OCI-M2 (cell line): ENCODE measurements around the gene WDR41.

Experiments used
- DNase-seq: peaks from one replicate; lab custom pipeline; 2025; ENCODE audit not compliant: unreplicated experiment; lab: John Stamatoyannopoulos, UW

Gene WDR41

DNA sequence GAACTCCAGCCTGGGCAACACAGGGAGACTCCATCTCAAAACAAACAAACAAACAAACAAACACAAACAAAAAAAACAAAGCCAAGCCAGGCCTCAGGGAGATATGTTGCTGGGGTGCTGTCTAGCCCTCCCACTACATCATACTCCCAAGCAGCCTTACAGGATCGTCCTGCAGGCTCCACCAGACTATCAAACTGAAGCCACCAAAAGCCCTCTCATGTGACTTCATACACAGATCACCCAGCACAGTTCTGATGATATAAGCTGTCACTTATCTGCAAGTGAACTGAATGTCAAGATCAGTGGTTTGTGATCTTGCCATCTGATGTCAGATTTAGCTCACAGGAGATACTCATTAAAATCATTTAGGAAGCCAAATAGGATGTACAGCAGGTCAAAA lies 43.3 kb downstream of the WDR41 start:
- no peak for DNase-seq

DNA sequence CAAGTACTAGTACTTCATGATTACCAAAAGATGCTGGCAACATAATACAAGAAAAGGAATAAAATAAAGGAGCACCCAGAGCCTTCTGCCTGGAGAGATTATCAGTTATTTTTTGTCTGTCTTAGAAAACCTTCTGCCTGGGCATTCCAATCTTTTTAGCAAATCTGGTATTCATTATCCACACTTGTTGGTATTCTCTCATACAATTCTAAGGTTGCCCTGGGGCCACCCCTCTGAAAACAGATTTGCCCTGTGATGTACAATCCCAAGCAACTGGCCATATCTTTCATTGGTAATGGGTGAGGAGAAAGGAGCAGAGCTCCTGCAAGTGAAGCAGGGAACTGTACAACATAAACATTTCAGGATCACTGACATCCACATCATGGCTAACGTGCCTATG lies 47.8 kb downstream of the WDR41 start:
- DNase-seq, result no peak

DNA sequence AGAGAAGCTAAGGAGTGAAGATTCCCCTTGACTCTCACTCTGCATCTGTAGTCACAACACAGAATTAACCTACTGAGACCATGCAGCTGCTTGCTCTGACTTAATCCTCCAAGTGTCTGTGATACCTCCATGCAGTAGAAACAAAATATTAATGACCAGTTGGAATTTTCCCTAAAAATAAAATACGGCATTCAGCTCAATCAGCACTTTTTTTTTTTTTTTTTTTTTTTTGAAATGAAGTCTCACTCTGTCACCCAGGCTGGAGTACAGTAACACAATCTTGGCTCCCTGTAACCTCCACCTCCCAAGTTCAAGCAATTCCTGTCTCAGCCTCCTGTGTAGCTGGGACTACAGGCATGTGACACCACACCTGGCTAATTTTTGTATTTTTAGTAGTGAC lies 48.4 kb downstream of the WDR41 start:
- DNase-seq, result no peak

DNA sequence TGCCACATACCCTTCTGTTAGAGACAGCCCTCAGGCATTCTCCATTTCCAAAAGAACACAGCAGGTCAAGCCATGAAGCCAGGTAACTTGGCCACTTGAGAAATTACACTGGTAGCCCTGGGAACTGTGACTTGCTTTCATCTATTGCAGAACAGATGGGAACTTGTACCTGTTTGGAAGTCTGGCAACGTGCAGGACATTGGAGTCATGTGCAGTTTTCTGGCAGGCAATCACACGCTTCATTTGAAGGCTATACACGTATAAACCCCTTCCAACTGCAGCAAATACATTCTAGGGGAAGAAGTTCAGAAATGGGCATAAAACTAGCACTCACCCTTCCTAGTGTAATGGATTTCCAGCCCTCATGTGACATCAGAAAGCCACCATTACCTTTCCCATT lies 54.0 kb downstream of the WDR41 start:
- no peak for DNase-seq

DNA sequence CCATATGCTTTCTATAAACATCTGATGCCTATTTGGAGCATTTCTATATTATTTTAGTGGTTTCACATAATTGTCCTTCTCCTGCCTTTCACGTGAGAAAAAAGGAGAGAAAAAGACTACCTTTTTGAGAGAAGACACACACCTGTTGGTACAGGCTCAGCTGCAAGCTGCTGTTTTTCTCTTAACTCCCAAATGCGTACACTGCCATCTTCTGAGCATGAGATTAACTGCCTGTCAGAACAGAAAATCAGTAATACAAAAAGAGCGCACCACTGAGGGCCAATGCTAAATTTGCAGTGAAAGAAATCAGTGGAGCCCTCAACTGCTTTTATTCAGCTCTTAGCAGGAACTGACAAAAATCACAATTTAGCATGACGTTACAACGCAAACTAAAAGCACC lies 54.9 kb downstream of the WDR41 start:
- DNase-seq, result no peak

DNA sequence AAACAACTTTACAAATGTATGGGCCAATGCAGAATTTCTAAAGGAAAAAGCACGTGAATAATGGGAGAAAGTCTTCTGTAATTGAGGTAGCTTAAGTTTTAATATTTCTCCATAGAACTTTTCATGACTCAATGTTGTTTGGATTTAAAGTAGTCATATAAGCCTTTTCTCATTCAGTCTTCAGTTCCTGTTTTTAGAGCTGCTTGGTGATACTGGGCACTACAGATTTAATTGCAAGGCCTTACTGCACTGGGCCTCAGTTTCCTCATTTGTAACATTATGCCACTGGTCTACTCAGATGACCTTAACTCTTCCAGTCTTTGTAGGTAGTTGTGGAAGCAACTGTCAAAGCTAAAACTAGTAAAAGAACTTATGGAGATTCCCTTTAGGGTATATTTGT lies 60.4 kb downstream of the WDR41 start:
- DNase-seq, result no peak

DNA sequence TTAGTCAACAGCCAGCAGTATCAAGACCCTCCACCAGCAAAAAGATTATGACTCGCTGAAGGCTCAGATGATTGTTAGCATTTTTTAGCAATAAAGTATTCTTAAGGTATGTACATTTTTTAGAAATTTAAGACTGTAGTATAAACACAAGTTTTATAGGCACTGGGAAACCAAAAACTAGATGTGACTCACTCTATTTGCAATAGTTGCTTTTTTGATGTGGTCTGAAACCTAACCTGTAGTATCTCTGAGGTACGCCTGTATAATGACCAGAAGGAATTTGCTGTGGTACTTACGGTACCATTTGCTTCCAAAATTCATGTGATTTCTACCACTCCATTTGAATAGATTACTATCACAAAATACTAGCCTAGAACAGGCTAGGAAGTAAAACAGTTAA lies 60.8 kb downstream of the WDR41 start:
- DNase-seq, result no peak

DNA sequence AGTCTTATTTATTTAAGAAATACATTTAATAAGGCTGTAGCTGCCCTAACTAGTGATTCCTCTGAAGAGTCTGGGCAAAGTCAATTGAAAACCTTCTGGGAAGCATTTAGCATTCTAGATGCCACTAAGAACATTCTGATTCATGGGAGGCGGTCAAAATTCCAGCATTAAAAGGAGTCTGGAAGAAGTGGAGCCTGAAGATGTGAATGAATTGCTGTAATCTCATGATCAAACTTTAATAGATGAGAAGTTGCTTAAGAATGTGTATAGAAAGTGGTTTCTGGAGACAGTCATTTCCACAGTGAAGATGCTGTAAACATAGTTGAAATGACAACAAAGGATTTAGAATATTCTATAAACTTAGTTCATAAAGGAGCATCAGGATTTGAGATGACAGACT lies 61.4 kb downstream of the WDR41 start:
- DNase-seq, result no peak

DNA sequence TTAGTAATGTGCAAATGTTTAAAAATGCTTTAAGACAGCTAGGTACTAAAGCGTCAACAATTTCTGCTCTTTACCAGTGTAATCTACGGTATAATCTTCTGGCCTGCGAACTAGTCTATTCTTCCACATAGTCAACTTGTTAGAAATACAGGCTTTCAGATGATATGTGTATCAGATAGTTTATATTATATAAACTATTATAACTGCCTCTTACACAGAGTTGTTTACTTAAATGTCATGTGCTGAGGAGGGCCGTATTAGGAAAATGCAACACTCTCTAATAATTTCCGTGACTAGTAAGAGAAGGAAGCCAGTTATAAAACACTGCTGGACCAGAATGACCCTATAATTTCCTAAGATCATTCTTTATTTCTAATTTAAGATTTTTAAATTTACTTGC lies 63.6 kb downstream of the WDR41 start:
- DNase-seq, result no peak

DNA sequence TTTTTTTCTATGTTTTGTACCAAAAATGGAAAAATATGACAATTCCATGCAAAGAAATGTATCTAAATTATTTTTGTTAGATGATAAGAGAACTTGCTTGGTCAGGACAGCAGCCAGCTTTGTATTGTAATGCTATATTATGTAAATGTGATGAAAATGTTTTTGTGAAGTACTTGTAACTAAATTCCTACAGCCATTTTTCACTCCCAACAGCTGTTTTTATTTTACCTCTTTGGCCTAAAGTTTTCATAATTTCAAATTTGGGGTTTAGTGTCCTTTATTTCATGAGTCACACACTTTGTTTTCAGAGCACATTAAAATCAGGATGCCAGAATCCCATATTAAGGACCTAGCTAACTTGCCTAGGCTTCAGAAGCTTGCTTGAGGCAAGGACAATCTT lies 64.1 kb downstream of the WDR41 start:
- no peak for DNase-seq

DNA sequence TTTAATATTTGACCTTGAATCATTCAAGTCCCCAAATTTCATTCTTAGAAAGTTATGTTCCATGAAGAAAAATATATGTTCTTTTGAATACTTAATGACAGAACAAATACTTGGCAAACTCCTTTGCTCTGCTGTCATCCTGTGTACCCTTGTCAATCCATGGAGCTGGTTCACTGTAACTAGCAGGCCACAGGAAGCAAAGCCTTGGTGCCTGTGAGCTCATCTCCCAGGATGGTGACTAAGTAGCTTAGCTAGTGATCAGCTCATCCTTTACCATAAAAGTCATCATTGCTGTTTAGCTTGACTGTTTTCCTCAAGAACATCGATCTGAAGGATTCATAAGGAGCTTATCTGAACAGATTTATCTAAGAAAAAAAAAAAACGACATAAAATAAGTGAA lies 65.4 kb downstream of the WDR41 start:
- no peak for DNase-seq

DNA sequence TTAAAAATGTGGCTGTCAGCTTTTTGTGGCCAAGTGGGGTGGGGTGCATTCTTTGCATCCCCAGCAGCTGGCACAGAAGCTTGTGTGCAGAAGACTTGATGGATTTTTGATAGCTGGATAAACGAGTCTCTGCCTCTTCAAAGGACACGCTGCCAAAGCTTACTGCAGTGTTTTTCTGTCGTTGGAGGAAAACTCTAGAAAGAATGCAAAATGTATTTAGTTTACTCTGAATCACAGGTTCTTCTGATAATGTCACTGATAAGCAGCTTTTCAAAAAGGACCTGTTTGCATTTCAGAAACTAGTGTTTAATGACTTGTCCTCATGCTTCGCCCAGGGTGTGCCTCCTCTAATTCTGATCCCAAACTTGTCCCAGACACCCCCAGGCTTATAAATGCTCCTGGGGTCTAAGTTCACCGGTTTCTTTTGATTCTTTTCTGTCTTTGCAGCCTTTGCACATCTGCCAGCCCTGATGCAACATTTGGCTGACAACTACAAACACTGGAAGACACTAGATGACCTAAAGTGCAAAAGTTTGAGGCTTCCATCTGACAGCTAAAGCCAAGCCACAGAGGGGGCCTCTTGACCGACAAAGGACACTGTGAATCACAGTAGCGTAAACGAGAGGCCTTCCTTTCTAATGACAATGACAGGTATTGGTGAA lies 66.0 kb downstream of the WDR41 start:
- no peak for DNase-seq

DNA sequence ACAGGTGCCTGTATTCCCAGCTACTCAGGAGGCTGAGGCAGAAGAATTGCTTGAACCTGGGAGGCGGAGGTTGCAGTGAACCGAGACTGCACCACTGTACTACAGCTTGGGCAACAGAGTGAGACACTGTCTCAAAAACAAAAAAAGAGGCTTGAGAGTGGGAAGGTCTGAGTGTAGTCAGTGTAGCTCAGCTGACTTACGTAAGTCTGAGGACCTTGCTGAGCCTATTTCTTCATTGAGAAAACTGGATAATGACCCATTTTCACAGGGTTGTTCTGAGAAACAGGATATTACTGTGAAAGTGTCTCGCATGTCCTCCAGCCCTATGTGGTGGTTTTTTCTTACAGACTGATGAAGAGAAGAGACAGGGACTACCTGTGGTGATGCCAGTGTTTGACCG lies 66.7 kb downstream of the WDR41 start:
- no peak for DNase-seq

DNA sequence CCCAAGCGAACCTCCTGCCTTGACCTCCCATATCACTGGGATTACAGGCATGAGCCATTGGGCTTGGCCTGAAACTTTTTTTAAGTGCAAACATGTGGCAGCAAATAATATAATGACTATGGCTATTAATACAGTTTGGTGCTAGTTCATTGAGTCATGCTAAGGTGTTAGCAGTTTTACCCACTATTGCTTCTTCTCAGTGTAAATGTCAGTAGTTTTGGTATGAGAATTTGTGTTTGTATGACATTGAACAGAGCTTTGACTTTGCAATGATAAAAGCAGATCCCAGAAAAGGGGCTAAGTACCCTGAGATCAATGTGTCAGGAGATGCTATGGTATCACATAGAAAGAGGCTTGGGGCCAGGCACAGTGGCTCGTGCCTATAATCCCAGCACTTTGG lies 67.2 kb downstream of the WDR41 start:
- no peak for DNase-seq

DNA sequence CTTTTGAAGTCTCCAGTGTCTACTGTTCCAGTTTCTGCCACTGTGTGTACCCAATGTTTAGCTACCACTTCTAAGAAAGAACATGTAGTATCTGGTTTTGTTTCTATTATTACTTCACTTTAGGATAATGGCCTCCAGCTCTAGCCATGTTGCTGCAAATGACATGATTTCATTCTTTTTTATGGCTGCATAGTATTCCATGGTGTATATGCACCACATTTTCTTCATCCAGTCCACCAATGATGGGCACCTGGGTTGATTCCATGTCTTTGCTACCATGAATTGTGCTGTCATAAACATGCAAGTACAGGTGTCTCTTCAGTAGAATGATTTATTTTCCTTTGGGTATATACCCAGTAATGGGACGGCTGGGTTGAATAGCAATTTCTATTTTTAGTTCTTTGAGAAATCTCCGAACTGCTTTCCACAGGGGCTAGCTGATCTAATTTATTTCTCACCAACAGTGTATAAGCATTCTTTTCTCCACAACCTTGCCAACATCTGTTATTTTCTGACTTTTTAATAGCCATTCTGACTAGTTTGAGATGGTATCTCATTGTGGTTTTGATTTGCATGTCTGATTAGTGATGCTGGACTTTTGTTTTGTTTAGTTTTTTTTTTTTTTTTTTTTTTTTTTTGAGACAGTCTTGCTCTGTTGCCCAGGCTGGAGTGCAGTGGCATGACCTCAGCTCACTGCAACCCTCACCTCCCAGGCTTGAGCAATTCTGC lies 68.9 kb downstream of the WDR41 start:
- no peak for DNase-seq

DNA sequence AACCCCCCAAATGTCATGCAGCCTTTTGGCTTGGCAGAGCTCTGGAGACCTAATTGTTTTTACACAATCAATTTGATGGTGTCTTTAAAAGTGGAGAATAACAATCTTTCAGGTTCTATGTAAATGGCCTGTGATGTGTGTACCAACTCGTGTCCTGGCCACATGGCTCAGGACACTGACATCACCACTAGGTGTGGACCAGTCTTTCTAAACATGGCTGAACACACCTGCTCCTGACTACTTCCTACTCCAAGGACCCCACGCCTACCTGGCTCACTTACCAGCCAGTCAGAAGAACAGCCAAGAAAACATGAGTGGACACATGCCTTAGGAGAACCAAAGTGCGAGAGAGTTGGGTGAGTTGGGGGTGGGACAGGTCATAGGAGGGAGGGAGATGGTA lies 71.2 kb downstream of the WDR41 start:
- no peak for DNase-seq

DNA sequence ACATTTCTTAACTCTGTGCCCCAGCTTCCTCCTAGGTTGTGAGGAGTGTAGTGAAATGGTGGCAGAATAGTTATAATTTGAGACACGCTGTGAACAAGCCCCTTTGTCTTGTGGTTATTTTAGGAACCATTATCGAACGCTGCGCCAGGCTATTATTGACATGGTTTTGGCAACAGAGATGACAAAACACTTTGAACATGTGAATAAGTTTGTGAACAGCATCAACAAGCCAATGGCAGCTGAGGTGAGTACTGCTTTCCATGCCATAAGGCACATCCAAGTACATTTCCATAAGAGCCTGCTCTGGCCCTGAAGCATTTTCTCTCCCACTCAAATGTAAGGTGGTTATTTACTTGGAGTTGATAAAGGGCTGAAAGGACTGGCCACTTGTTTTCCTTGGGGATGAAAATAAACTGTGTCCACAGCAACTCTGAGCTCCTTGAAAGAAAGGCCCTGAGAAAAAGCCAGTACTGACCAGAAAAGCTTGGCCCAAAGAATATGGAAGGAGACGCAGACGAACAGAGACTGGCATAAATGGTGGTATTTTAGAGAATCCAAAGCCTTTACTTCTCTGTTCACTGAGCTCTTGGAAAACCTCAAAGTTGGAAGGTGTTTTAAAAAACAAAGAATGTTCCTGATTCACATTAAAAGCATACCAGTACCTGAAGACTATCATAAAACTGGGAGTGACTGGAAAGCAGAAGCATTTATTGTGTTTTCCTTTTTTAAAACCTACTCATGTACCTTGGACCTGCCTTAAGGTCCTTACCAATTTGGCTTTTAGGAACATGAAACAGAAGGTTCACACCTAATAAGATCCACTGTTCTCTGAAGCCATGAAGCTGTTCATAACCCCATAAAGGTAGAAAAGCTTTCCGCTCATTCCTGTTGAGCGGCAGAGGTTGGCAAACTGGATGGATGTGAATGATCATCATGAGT lies 72.2 kb downstream of the WDR41 start:
- no peak for DNase-seq

DNA sequence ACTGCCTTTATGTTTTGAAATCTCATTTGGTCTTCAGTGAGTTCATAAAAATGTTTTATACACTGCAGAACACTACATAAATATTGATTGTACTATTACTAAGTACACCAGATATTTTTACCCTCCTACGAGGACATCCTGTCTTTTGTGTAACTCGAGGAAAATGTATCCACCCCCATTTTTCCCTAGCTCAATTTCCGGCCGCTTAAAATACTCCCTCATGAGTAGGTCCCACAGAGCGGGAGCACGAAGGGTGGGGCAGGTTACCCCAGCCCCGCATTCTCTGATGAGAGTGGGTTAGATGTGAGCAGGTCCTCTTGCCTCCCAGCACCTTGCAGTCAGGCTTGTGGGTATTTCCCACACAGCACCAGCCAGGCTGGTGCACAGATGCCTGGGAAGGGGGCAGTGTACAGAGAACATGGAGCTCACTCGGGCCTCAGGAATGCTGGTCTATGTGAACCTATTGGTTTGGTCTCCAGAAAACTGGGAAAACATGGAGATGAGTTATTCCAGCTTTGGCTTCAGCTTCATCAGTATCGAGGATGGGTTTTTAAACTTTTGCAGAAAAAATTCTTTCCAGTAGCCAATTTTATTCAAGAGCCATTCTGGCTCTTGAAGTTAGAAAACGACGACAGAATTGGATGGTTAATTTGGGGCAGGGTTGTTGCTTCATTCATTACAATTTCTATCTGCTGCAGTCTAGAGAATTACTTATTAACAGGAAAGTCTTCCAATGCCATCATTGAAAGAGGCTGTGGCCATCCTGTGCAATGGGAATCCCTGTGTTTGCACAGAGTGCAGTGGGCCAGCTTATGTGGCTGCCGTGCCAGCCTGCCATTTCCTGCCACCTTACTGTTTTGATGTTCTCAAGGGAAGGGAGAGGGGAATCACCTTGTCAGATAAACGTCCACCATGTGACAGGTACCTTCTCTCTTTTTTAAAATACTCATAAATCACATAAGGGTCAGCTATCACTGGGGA lies 73.2 kb downstream of the WDR41 start:
- no peak for DNase-seq

DNA sequence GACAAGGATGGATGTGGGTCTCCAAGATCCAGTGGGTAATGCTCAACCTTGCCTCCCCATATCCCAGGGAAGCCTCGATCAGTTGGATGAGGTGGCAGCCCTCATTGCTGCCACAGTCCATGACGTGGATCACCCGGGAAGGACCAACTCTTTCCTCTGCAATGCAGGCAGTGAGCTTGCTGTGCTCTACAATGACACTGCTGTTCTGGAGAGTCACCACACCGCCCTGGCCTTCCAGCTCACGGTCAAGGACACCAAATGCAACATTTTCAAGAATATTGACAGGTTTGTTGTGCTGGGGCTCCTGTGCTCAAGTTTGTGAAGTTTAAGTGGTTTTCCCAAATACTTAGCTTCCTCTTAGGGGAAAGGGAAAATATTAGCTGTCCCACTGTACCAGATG lies 74.0 kb downstream of the WDR41 start:
- DNase-seq, result no peak

DNA sequence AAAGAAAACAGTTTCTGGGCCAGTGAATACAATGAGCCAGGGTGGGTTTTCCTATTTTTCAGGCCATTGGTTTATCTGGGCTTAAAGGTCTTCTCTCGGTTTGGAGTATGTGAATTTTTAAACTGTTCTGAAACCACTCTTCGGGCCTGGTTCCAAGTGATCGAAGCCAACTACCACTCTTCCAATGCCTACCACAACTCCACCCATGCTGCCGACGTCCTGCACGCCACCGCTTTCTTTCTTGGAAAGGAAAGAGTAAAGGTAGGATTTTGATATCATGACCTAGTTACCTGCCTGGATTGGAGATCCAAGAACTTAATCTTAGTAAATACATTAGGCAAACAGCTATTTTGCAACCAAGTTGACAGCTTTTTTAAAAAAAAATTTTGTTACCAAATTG lies 79.1 kb downstream of the WDR41 start:
- no peak for DNase-seq
